Panc1 (cell line): ENCODE data around the gene NR3C1. TPM values are rescaled to one million over a fixed set of nuclear protein-coding genes. Genes with fewer than 3 reads are reported as not detected.

Experiments
- ATAC-seq: fragments of 200-7000 bp; cut with Tn5 transposase; 2 replicates; pipeline ENCODE4 v1.9.1; 2020; ENCODE audit warnings: mild to moderate bottlenecking, moderate library complexity
- BruUV-seq: library from RNA; stranded (reverse); fragments of 400-500 nt; replicated peaks from 2 replicates; lab custom pipeline; 2021; lab: Mats Ljungman, UMichigan
- CTCF ChIA-PET: fragments of 300-600 bp; sonication (Branson Sonifier 250); formaldehyde crosslinking; loops from one replicate; lab custom pipeline; 2022; ENCODE audit warnings: antibody characterized with exemption; lab: Charles Lee
- POLR2A ChIA-PET: fragments of 300-600 bp; sonication (Branson Sonifier 250); formaldehyde crosslinking; loops from one replicate; lab custom pipeline; 2022; ENCODE audit warnings: antibody characterized with exemption; lab: Charles Lee
- DNase-seq: peaks from one replicate; pipeline ENCODE4 v3.0.0-alpha.2; 2010; ENCODE audit warnings: low read depth, low spot score
- H3K27ac ChIP-seq: 2 replicates; pipeline ENCODE4 v1.5.1; 2011; ENCODE audit warnings: mild to moderate bottlenecking, low read length, inconsistent platforms
- H3K27me3 ChIP-seq: fragments of 200-500 bp; sonication (Bioruptor generic); 2 replicates; pipeline ENCODE4 v1.6.0; 2014; ENCODE audit warnings: low read length, inconsistent platforms; ENCODE audit not compliant: control insufficient read depth, insufficient read depth
- H3K36me3 ChIP-seq: fragments of 200-500 bp; sonication (Bioruptor generic); 2 replicates; pipeline ENCODE4 v1.5.1; 2014; ENCODE audit warnings: inconsistent platforms, mild to moderate bottlenecking, low read length, moderate library complexity; ENCODE audit not compliant: control insufficient read depth, insufficient read depth
- H3K4me1 ChIP-seq: 2 replicates; pipeline ENCODE4 v1.5.1; 2011; ENCODE audit warnings: inconsistent platforms, mild to moderate bottlenecking, low read length, moderate library complexity; ENCODE audit not compliant: control insufficient read depth, insufficient read depth
- H3K4me3 ChIP-seq, 2 experiments: 2 replicates each; pipeline ENCODE4 v1.5.1; 2011 to 2012; ENCODE audit warnings: low read depth in 2 of 2, low read length in 2 of 2, mild to moderate bottlenecking in 2 of 2, inconsistent platforms in 1 of 2, moderate library complexity in 1 of 2
- H3K9me3 ChIP-seq: fragments of 200-500 bp; sonication (Bioruptor generic); 2 replicates; pipeline ENCODE4 v1.5.1; 2014; ENCODE audit warnings: low read depth, mild to moderate bottlenecking, inconsistent platforms, low read length, moderate library complexity; ENCODE audit not compliant: control insufficient read depth, insufficient read depth
- CTCF ChIP-seq: fragments of 450-650 bp; IDR thresholded peaks from 2 replicates; pipeline ENCODE4 v1.5.1; 2017; ENCODE audit warnings: mild to moderate bottlenecking
- POLR2AphosphoS5 ChIP-seq: IDR thresholded peaks from 2 replicates; pipeline ENCODE4 v1.6.1; 2012; ENCODE audit warnings: mild to moderate bottlenecking, low read depth, low read length, moderate library complexity
- REST ChIP-seq, 2 experiments: IDR thresholded peaks; 2 replicates each; pipeline ENCODE4 v1.6.1; 2011 to 2012; ENCODE audit warnings: low read depth in 2 of 2, control low read depth in 1 of 2, low read length in 1 of 2, mild to moderate bottlenecking in 1 of 2, moderate library complexity in 1 of 2; ENCODE audit not compliant: insufficient read depth in 1 of 2
- SIN3A ChIP-seq: IDR thresholded peaks from 2 replicates; pipeline ENCODE4 v1.6.1; 2012; ENCODE audit warnings: low read depth, mild to moderate bottlenecking, low read length, moderate library complexity, borderline replicate concordance; ENCODE audit not compliant: insufficient read depth
- TCF7L2 ChIP-seq: IDR thresholded peaks from 2 replicates; pipeline ENCODE4 v1.6.1; 2011; ENCODE audit warnings: mild to moderate bottlenecking, low read depth, low read length, inconsistent platforms
- in situ Hi-C: cut with HindIII; loops from 2 replicates; pipeline ENCODE4 v1.10.0; 2016; ENCODE audit warnings: low sequenced_read_pairs, low pct_unique_long_range_greater_than_20kb
- intact Hi-C: fragments of 100-400 bp; cut with micrococcal nuclease; formaldehyde crosslinking; loops from one replicate; pipeline ENCODE4 v1.10.0; 2022; ENCODE audit not compliant: unreplicated experiment
- total RNA-seq: library from RNA; stranded (reverse); gene quantifications from one replicate; pipeline ENCODE4 v1.2.1, GENCODE V29; 2021; ENCODE audit not compliant: unreplicated experiment

NR3C1 gene
- total RNA-seq, 1 experiment from 2014 or later: 52.6 TPM

- TF ChIP-seq CTCF (no peak), POLR2AphosphoS5 (no peak), REST (IDR thresholded peaks at IDR 0.05; ENCODE audit: insufficient read depth in 1 of 2, low read depth in 2 of 2, low read length in 1 of 2) (no peak), TCF7L2 (no peak), SIN3A (no peak)
- Histone ChIP-seq H3K4me3 (no peak overlapping the region), H3K27ac (no peak overlapping the region), H3K36me3 (peaks cover 3% of the 10 kb centered on the region; the same call in 1 of the 2 replicates), H3K9me3 (no peaks in the 10 kb centered on the region), H3K27me3 (no peaks in the 10 kb centered on the region), H3K4me1 (peaks cover 10% of the 10 kb centered on the region)
- POLR2A ChIA-PET: no interaction called here
- intact Hi-C loops: no loop called here
- in situ Hi-C loops: no loop called here
- no TSS peak for BruUV-seq
- CTCF ChIA-PET: no interaction called here
- ATAC-seq: no peak
- no peak for DNase-seq
These were observed 119.0 kb downstream of the NR3C1 start for GRCh38 chr5:143284521-143284920.

DNA sequence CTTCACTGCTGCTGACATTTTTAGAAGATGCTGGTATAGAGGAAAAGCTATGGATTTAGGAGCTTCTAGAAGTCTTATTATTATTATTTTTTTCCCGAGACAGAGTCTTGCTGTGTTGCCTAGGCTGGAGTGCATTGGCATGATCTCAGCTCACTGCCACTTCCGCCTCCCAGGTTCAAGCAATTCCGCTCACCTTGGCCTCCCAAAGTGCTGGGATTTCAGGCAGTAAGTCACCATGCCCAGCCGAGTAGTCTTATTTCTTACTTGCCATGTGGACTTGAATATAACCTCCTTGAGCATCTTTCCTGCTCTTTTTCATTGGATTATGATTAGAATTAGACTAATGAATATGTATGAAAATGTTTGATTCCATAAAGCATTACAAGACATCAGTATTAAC lies 119.5 kb downstream of the NR3C1 start:
- Histone ChIP-seq H3K27me3 (no peaks in the 10 kb centered on the region), H3K4me3 (no peak overlapping the region), H3K9me3 (no peaks in the 10 kb centered on the region), H3K4me1 (peaks cover 12% of the 10 kb centered on the region), H3K36me3 (peaks cover 3% of the 10 kb centered on the region; the same call in 1 of the 2 replicates), H3K27ac (no peak overlapping the region)
- in situ Hi-C loops: no loop called here
- TF ChIP-seq REST (IDR thresholded peaks at IDR 0.05; ENCODE audit: insufficient read depth in 1 of 2, low read depth in 2 of 2, low read length in 1 of 2) (no peak), CTCF (no peak), POLR2AphosphoS5 (no peak), TCF7L2 (no peak), SIN3A (no peak)
- ATAC-seq (no peak), DNase-seq (no peak)
- CTCF ChIA-PET: no interaction called here
- POLR2A ChIA-PET: no interaction called here
- intact Hi-C loops: no loop called here
- no TSS peak for BruUV-seq
